ENCODE data around the gene PLCG2.
"Not testable (repeated sequence)": the region's sequence is repeated elsewhere in the genome, so short reads cannot be mapped to it uniquely, and the experiment has no call there.

PLCG2 gene

GRCh38 chr16:81938326-81939163 is 159.5 kb downstream of the PLCG2 start:
- no peak for DNase-seq (ENCODE audit: low read depth)

DNA sequence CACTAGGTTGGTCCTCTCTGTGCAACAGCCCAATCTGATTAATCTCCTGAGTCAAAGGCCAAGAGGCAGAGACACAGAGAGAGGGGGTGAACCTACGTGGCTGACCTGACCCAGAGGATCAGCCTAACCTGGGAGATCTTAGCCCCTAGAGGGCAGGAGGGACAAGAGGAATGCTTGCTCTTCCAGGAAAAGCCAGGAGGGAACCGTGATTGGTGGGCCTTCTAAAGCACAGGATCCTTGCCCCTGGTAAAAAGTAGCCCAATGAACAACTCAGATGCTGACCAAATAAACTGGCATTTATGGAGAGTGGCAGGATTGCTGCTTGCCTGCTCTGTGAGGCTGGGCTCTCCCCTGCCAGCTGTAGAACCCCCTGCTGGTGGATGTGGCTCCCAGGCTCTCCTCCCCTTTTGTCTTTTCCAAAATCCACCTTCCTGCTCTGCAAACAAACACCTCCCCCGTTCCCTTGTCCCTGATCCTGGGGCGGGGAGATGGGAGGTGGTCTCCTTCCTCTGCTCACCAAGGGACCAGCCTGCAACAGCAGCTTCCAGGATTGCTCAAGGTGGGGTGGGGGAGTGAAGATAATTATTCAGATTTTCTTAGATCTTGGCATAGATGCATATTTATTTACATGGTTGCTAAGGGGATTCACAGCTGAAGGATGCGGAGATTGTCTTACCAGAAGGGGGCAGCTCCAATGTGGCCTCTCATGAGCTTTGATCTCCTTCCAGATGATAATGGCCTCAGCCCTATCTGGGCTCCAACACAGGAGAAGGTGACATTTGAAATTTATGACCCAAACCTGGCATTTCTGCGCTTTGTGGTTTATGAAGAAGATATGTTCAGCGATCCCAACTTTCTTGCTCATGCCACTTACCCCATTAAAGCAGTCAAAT is 160.3 kb downstream of the PLCG2 start:
- no peak for DNase-seq (ENCODE audit: low read depth)

DNA sequence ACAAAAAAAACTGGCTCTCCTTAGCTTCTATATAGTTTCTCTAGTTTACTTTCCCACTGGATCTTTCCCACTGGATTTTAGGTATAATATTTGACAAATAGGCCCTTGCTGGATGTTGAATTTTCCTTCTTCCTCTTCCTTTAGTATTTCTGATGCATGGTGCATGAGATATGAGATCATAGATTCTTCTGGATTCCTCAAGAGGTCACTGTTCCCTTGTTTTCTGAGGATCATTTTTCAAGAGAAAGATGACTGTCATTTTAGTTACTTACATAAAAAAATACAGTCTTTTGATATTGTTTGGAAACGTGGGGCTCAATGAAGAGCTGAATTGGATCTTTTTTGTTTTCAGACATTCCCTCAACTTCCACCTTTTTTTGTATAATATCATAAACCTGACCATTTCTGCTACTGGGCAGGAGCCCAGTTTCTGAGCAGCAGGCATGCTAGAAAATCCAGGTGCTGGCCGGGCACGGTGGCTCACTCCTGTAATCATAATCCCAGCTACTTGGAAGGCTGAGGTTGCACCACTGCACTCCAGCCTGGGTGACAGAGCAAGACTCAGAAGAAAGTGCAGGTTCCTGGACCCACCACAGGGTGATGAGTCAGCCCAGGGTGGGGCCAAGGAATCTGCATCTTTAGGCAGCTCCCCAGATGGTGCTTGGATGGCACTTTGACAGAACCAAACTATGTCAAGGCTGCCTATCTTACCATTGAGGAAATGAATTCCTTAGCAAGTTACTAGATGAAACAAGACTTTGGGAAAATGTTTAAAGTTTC is 161.9 kb downstream of the PLCG2 start:
- no peak for DNase-seq (ENCODE audit: low read depth)

DNA sequence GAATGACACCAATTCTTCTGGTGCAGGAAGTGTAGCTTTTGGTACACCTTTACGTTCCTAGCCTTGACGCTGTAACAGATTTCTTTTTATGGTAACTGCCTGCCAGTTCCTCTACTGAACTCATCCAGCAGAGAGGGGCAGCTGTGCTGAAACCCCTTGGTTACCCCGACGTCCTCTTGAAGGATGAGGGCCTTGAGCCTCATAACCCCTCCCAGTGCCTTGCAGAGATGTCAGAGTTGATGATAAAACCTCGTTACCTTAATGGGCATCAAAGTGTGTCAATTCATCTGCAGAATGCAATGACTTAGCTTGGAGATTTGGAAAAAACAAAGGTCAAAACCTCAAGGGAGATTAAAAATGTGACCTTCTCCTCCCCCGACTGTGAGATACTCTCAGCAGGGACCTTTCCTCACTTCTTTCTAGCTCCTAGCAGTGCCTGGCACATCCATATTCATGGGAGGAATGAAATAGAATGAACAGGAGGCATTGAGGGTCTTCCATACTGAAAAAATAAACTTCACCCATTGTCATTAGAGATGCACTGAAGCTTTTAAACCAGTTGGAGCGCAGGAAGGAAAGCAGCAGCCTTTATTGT is 163.0 kb downstream of the PLCG2 start:
- DNase-seq (ENCODE audit: low read depth) = no peak

GRCh38 chr16:81945665-81946064 is 166.6 kb downstream of the PLCG2 start:
- DNase-seq (ENCODE audit: low read depth) = no peak

GRCh38 chr16:81946206-81946605 is 167.1 kb downstream of the PLCG2 start:
- DNase-seq (ENCODE audit: low read depth) = no peak

- no peak for DNase-seq (ENCODE audit: low read depth)
Measured at GRCh38 chr16:81951564-81951963, 172.5 kb downstream of the PLCG2 start.

GRCh38 chr16:81956213-81956948 is 177.3 kb downstream of the PLCG2 start:
- DNase-seq (ENCODE audit: low read depth) = no peak

GRCh38 chr16:81964808-81965207 is 185.7 kb downstream of the PLCG2 start:
- no peak for DNase-seq (ENCODE audit: low read depth)

DNA sequence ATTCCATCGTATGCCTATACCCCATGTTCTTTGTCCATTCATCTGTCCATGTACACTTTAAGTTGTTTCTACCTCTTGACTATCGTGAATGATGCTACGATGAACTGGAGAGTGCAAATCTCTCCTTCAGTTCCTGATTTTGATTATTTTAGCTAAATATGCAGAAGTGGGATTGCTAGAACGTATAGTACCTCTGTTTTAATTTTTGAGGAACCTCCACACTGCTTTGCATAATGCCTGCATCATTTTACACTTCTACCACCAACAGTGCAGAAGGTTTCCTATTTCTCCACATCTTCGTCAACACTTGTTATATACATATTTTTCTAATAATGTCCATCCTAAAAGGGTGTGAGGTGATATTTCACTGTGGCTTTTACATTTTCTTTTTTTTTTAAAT is 188.3 kb downstream of the PLCG2 start:
- no peak for DNase-seq (ENCODE audit: low read depth)

DNA sequence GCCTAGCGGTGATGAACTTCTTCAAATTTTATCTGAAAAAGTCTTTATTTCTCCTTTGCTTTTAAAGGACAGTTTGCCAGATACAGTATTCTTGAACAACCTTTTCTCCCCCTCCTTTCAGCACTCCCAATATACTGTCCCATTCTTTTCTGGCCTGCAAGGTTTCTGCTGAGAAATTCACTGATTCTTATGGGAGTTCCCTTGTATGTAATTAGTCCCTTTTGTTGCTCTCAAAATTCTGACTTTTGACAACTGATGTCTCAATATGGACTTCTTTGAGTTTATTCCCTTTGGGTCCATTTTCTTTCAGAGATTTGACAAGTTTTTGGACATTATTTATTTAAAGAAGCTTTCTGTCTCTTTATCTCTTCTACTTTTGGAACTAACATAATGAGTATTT is 192.8 kb downstream of the PLCG2 start:
- DNase-seq (ENCODE audit: low read depth) = no peak

DNA sequence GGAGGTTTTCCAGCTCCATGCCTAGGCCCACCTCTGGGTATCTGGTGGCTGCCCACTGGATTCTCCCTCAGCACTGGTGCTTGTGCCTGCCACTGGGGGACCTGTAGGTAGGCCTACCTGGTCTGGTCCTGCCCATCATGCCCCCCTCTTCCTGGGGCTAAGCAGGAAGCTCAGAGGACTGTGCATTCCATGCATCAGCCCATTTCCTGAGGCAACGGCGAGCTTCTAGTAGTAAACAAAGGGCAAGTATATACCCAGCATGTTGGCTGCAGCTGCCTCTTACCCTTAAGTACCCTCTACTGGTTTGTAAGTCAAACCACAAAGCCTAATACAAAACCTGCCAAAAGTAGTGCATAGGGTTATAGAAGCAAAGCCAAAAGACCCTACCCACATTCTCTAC is 194.6 kb downstream of the PLCG2 start:
- DNase-seq (ENCODE audit: low read depth) = no peak

DNA sequence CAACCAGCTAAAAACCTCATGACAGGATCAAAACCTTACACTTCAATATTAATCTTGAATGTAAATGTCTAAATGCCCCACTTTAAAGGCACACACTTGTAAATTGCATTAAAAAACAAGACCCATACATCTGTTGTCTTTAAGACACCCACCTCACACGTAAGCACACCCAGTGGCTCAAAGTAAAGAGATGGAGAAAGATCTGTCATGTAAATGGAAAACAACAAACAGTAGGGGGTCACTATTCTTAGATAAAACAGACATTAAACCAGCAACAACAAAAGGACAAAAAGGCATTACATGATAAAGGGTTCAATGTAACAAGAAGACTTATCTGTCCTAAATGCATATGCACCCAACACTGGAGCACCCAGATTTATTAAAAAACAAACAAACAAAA is 196.5 kb downstream of the PLCG2 start:
- DNase-seq (ENCODE audit: low read depth) = no peak

DNA sequence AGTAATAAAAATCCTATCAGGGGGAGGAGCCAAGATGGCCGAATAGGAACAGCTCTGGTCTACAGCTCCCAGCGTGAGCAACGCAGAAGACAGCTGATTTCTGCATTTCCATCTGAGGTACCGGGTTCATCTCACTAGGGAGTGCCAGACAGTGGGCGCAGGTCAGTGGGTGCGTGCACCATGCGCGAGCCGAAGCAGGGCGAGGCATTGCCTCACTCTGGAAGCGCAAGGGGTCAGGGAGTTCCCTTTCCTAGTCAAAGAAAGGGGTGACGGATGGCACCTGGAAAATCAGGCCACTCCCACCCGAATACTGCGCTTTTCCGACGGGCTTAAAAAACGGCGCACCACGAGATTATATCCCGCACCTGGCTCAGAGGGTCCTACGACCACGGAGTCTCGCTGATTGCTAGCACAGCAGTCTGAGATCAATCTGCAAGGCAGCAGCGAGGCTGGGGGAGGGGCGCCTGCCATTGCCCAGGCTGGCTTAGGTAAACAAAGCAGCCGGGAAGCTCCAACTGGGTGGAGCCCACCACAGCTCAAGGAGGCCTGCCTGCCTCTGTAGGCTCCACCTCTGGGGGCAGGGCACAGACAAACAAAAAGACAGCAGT is 198.3 kb downstream of the PLCG2 start:
- not testable (repeated sequence) for DNase-seq (ENCODE audit: low read depth)

DNA sequence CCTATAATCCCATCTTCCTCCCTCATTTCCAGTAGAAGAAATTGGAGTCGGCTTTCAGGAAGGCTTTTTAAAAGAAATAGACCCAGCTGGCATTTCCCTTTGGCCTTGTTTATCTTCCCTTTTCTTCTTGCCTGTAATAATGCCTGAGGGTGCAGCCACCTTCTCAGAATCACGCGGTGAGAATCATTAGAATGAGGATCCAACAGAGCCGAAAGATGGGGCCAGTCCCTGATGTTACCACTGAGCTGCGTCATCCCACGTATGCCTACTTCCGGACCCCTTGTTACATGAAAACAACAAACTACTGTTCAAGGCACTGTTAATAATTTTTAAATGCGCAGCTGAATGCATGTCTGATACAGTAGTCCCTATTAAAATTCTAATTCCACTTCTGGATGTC is 208.0 kb downstream of the PLCG2 start:
- DNase-seq (ENCODE audit: low read depth) = no peak

DNA sequence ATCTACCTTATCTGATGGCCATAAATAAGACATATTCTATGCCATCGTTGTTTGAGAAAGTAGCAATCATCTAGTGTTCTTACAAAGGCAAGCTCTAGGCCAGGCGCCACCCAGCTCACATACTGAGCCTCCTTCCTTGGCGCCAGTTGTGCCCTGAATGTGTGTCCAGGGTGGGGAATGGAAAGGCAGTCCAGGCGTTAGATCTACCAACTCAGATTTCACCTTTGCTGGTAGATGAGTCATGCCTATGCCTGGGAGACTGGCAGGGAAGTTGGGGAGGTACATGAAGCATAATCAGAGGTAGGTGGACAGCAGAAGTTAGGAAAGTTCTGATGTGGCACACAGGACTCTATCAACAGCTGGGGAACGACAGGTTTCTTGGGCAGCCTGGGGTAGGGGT is 208.6 kb downstream of the PLCG2 start:
- DNase-seq (ENCODE audit: low read depth) = no peak

DNA sequence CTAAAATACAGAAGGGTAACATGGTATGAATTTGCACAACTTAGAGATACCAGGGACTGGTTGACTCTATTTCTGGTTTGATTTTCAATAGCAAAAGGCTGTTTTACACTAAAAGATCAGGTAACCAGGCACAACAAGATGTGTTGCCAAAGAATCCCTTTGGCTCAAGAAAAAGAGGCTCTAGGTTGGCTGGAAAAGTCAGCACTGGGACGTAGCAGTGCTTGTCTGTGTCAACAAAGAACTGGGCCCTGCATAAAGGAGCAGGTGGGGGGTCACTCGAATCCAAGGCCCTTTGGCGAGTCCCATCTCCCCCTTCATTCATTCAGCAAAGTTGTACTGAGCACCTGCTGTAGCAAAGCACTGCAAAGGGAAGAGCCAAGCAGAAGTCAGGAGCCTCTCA is 213.8 kb downstream of the PLCG2 start:
- DNase-seq (ENCODE audit: low read depth) = no peak

DNA sequence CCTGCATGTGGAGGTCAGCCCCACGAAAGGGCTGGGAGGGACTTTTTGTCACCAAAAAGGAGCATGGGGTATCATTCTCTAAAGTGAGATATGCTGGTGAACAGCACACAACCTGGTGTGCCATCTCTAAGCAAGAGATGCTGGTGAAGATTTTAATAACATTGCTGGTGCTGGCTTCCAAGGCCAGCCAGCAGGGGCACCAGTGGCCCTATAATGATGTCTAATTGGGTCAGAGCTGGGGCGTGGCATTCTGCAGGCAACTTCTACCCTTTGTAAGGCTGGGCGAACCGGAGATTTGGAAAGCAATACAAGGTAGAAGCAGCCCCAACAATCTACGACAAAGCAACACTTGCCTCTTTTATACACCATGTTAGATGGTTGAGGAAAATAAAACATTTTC is 215.4 kb downstream of the PLCG2 start:
- DNase-seq (ENCODE audit: low read depth) = no peak

GRCh38 chr16:81995651-81996050 is 216.6 kb downstream of the PLCG2 start:
- DNase-seq (ENCODE audit: low read depth) = no peak

DNA sequence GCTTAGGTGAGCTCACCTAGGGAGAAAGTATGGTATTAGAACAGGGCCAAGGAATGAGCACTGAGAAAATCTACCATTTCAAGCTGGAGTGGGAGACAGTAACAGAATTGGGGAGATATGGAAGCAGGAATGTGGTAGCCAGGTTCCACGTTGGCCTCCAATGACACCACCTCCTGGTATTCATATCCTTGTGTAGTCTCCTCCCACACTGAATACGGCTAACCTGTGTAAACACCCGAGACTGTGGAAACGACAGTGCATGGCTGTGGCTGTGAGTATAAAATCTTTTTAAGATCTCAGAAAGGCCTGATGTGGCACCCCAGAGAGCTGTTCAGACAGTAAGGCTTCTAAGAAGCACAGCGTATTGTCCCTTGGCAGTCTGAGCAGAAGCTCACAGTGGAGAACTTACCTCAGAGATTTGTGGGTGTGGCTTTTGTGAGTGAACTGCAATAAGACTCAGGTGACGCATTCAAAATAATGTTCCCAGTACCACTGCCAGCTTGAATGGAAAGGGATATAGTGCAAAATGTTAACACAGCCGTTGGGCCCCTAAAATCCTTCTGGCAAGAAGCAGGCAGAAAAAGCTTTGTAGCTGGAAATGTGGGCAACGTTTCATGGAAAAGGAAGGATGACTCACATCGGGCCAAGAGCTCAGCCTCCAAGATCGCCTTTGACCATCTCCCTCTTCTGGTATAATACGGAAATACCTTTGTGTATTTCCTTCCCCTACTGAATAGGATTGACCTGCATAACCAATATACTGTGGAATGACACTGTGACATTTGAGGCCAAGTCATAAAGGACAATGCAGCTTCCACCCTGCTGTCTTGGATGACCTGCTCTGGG is 217.8 kb downstream of the PLCG2 start:
- DNase-seq (ENCODE audit: low read depth) = no peak
